ENCODE measurements around the gene MTUS2.

MTUS2 gene

DNA sequence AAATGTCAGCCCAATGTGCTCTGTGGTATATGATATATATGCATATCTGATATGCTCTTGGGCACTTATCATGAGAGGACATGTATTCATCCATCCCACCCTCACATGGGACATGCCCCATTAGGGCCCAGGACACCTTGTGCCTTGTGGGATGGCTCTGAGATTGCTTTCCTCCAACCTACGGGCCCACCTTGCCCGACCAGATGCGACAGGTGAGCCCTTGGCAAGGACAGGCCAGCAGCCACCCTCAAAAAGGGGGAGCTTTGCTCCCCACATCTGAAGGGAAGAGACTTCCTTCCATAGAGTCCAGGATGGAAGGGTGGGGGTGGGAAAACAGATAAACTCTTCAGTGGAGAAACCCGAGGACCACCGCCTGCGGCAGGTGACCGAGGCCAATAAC, 716.7 kb downstream of the MTUS2 start:
- no peak for DNase-seq

DNA sequence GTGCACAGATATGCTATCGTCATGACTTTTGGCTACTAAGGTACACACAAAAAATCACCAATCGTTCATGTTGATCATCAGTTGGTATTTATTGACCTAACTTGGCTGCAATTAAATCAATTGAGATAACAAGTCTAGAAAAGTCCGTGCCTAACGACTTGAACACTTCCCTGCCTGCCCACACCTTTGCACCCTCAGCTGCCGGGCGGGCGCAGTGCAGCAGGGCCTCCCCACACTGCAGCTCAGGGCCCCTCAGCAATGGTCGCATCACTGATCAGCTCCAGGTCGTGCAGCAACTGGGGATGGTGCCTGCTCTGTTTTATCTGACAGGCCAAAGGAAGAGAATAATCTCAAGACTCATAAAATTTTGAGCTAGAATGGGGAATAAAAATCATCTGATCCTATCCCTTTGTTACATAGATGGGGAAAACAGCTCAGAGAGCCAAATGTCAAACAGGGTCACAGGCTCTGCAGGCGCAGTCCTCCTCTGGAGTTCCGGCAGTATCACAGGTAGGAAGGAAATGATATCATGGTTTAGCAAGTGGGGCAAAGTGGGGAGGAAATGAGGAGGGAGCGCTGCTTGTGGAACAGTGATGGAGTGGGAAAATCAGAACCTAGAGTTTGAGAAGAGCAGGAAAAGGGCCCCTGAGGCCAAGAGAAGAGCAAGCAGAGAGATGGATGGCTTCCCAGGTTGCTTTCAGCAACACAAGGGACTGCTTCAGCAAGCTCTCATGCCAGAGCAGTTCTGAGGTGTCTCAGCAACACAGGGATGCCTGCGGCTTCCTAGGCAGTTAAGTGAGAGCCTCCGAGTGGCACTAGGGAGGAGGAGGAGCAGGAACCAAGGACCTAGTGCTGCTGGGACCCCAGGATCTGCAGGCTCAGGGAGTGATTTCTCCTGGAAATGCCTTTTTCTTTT, 717.9 kb downstream of the MTUS2 start:
- DNase-seq, result no peak

DNA sequence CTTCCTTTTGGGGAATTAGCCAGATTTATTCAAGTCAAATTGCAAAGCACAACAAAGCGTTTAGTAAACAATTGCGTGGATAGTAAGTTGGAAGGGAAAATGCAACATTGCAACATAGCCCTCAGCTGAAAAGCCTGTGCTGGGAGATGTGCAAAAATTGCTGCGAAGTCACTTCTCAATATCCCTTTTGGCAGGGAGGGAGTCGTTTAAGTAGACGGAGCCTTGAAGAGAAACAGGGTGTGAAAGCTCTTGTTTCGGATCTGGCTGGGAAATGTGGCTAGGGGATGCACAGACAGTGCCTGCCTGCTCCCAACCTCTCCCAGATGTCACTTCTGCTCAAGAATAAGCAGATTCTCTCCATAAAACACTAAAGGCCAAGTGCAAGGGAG, 718.5 kb downstream of the MTUS2 start:
- DNase-seq, result no peak

DNA sequence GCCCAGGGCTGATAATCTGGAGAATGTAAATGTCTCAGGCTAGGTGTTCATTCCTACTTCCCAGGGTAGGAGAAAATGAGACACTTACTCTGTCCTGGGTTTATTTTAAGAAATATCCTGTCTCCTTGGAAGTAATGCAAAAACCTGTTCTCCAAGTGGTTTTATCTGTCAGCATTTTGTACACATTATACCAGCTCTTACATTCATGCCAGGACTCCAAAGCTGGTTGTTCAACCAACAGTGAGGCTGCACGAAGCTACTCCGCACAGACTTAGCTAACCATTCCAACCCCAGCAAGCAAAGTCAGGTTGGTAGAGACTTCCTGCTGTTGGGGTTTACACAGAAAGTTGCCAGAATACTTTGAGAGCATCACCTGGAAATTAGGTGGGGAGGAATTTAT, 719.7 kb downstream of the MTUS2 start:
- no peak for DNase-seq

DNA sequence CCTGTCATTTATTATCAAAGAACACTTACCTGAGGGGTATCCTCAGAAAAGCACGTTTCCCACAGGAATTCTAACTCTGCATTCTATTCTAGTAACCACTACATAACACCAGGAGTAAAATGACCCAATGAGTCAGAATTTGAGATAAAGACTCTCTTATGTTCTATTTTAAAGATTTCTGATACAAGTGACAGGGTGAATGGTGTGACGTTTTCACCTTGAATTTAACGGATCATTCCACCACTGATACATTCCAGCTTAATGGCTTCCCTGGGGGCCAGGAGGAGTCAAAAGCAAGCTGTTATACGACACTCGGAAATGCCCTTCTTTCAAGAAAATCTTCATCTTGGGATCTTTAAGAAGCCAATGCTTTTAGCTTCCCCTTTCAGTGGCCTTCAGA, 720.2 kb downstream of the MTUS2 start:
- no peak for DNase-seq

DNA sequence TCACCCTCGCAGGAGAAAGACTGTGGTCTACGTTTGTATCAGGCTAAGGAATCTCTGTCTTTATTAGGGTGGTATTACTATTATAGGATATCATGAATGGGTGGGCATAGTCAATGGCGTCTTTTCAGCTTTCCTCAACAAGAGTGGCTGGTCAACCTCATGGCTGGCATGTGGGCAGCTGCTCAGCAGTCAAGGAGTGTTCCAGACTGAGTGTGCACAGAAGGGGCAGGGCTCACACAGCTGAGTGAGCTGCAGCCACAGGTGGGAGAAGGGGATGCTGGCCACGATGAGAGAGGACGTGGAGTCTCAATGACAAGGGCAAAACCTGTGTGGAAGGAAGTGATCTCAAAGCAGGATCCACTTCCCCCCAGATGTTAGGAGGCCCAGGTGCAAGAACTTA, 720.7 kb downstream of the MTUS2 start:
- no peak for DNase-seq

DNA sequence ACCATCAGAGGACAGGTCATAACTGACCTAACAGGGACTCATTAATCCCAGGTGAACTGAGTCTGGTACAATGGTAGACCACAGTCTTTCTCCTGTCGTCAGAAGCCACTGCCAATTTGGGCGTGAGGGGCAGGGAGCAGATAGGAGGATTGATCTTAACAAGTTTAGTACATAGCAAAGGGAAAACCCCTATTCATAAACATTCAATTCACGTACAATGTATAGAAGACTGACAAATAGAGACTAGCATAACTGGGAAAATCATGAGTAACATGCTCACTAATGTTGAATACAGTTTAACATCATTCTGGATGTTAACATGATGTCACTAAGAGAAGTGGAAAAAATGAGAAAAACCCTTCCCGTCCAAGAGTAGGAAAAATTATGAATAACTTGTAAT, 721.3 kb downstream of the MTUS2 start:
- DNase-seq, result no peak

DNA sequence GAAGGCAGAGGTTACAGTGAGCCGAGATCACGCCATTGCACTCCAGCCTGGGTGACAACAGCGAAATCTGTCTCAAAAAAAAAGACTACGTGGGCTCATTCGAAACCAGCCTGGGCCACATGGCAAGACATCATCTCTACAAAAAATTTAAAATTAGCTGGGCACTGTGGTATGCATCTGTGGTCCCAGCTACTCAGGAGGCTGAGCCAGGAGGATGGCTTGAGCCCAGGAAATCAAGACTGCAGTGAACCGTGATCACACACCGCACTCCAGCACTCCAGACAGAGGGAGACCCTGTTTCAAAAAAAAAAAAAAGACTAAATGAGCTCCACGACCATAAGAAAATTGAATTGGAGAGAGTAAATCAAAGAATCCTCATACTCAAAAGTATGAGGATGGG, 722.2 kb downstream of the MTUS2 start:
- no peak for DNase-seq

DNA sequence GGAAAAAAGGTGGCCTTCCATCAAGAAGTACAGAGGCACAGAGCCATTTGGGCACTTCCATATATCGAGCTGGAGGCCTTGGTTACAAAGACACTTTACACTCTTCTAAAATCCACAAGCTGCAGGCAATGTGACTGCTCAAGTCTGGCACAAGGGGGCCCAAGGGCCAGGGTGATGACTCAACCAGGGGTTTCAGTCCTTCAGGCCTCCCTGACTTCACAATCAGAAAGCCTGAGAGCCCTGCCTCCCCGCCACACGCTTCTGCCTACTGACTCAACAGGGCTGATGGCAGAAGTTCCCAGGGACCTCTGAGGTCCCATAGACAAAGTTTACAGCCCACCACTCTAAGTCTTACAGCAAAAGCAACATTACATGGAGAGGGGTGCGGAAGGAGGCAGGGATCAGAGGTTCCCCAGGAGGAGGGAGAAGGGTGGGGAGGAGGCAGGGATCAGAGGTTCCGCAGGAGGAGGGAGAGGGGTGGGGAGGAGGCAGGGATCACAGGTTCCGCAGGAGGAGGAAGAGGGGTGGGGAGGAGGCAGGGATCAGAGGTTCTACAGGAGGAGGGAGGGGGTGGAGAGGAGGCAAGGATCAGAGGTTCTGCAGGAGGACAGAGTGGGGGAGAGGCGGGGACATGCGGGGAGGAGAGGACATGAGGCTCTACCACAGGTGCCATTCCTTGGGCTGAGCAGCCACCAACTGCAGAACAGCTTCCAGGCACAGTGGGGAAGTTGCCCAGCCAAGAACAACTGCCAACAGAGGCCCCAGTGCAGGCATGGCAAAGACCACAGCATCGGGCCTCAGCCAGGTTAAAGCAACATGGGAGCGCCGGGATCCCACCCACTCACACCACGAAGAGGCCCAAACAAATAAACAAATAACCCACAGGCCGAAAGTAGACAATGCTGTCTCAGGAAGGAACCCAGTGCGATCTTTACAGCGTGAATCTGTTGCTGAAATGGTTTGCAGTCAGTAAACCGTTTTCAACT, 723.4 kb downstream of the MTUS2 start:
- DNase-seq, result peak in 1 of 5 donors; percentile 50

DNA sequence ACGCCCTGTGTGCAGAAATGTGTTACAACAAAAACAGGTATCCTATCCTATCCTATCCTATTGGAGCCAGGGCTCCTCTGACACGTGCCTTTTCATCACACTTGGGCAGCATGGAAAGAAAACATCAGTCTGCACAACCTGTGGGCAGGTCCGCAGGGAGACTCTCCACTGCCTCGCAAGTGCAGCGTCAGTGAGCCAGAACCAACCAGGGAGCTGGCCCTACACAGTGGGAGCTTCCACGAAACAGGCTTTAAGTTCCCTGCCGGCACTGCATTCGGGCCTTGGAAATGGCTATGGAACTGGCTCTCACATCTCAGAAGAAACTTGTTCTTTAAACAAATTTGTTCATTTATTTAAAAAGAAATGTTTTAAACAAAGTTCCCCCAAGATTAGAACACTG, 725.8 kb downstream of the MTUS2 start:
- DNase-seq, result no peak

DNA sequence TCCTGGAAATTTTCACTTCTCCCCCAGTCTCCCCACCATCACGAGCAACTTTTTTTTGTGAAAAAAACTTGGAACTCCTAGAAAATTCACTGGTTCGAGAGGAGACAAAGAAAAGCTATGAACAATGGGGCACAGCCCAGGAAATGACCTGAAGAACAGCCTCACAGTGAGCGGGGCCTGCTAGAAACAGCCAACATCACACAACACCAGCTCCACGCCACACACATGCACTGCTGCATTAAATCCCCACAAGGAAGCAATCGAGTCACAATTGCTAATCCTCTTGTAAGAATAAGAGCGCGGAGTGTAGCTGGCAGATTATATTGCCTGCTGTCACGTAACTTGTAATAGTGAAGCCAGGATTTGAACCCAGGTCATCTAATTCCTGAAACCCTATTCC, 726.5 kb downstream of the MTUS2 start:
- no peak for DNase-seq

DNA sequence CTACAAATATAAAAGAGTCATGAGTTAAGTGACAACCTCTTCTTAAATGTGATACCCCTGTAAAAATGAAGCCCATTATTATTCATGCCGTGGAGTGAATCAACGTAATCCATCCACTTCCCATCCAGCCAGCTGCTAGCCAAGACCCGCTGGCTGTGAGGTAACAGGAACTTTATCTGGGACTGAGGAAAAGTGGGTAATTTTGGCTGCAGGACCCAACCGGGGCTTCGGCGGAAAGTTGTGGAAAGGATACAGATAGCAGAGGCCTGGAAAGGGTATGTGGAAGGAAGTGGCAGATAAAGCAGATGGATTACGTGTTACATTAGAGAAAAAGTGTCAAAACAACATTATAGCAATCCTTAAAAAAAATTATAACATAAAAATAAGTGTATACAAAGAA, 727.0 kb downstream of the MTUS2 start:
- DNase-seq, result no peak

DNA sequence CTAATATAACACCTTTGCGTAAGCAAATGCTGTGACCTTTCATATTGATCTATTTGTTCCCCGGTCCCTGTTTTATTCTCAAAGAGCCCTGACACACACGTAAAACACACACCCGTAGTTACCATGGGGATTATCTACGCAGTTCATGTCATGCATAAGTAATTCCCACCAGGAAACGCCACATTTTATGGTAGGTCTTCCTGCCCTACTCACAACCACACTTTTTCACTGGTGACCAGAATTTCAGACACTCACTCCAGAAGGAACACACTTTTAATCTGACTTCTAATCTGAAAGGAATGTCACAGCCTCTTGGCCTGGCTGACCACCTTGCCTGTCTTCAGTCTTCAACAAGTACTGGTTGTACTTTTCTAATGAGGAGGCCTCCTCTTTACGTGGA, 728.6 kb downstream of the MTUS2 start:
- DNase-seq, result no peak

DNA sequence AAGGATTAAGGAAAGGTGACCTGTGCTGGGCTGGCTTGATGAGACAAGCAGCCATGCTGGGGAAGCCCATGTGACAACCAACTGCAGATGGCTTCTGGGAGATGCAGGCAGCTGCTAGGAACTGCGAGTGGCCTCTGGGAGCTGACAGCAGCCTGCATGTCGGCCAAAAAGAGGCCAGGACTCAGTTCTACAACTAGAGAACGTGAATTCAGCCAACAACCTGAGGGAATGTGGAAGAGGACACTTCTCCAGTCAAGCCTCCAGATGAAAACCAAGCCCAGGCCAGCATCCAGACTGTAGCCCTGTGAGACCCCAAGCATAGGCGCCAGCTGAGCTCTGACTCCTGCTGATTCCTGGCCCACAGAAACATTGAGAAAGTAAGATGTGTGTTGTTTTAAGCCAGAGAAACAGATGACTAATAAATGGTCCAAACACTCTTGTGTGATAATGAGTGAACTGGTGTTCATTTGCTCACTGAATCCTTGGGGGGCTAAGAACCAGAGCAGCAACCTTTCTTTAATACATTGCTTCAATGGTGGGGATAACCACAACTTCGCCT, 730.4 kb downstream of the MTUS2 start:
- DNase-seq, result no peak

DNA sequence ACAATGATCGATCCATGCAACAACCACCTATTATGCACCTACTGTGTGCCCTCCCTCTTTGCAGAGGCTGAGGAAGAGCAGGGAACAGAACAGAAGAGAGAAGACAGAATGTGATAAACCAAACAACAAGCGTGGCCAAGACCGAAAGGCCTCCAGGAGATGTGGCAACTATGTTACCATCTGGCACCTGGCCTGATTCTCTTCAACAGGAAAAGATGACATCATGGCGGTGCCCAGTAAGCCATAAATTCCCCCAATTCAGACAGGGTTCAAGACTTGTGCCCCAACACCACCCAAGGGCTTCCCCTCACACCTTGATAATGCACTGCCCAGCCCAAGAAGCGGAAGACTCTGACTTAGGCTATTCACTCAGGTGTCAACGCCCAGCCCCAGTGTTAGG, 731.1 kb downstream of the MTUS2 start:
- no peak for DNase-seq

Measured in T-helper 1 cell (primary cell).